ENCODE results near the gene PRDM1. TPM values are rescaled to one million over a fixed set of nuclear protein-coding genes. Genes with fewer than 3 reads are reported as not detected.

PRDM1 gene
- polyA plus RNA-seq, 1 of the 3 experiments (the other 2 are of a cell fraction), result 4.0 TPM

- POLR2A ChIA-PET, result no interaction called here
- Histone ChIP-seq H3K4me1 (ENCODE audit: control insufficient read depth in 1 of 2, insufficient read depth in 2 of 2, low read depth in 1 of 2, low read length in 1 of 2) (peaks cover 0 to 3% of the 10 kb centered on the region in 2 experiments; a peak in 2 of 4 replicates), H3K4me3 (ENCODE audit: low read depth in 2 of 2, low read length in 1 of 2) (peak overlapping the region in 1 of 2 experiments; percentile 40; a peak in 1 of 4 replicates), H3K36me3 (replicated peaks in 1 of 2; ENCODE audit: control insufficient read depth in 1 of 2, insufficient read depth in 2 of 2, low read length in 1 of 2) (peaks cover 12 to 24% of the 10 kb centered on the region in 2 experiments), H3F3A (replicated peaks; ENCODE audit: insufficient read depth) (peaks cover 4% of the 10 kb centered on the region), H3K9me2 (no peaks in the 10 kb centered on the region), H3K79me2 (ENCODE audit: insufficient read depth) (no peaks in the 10 kb centered on the region), H3K9me3 (no peaks in the 10 kb centered on the region), H4K20me1 (ENCODE audit: insufficient read depth) (no peaks in the 10 kb centered on the region), H2AFZ (ENCODE audit: low read depth) (peak overlapping the region; percentile 46), H3K4me2 (peak overlapping the region; percentile 67), H3K9ac (peak overlapping the region; percentile 44; the same call in 1 of the 2 replicates), H3K27me3 (ENCODE audit: insufficient read depth) (no peaks in the 10 kb centered on the region), H3K27ac (ENCODE audit: low read depth in 2 of 2, low read length in 1 of 2) (peak overlapping the region; percentile 43 to 66; a peak in 2 of 4 replicates)
- CTCF ChIA-PET, result interaction anchor here (0.9 kb wide), 1 partner anchor 9 kb away, joined by 3 read pairs; no protein-coding TSS in a partner anchor
- WGBS (ENCODE audit: low lambda C conversion rate), result 59% methylated on average over 19 of the region's 19 CpGs
- no peak for DNase-seq
- no peak for TF ChIP-seq GATA2 (CRISPR knock-in tag; IDR thresholded peaks at IDR 0.05)
- no peak for TF ChIP-seq FOSL2 (IDR thresholded peaks at IDR 0.05; ENCODE audit: borderline replicate concordance, low read depth)
- no peak for TF ChIP-seq MXI1 (IDR thresholded peaks at IDR 0.05; ENCODE audit: low read depth, low read length)
- no peak for TF ChIP-seq PBX3 (IDR thresholded peaks at IDR 0.05)
- no peak for TF ChIP-seq SIN3A (IDR thresholded peaks at IDR 0.05; ENCODE audit: borderline replicate concordance, low read depth, low read length)
- no peak for TF ChIP-seq USF2 (IDR thresholded peaks at IDR 0.05; ENCODE audit: borderline replicate concordance, low read depth, low read length)
- no peak for TF ChIP-seq IRF3 (IDR thresholded peaks at IDR 0.05; ENCODE audit: low read depth, low read length)
- TF ChIP-seq SMC3 (IDR thresholded peaks at IDR 0.05; ENCODE audit: low read depth, low read length), result no peak
- TF ChIP-seq POLR2AphosphoS5 (IDR thresholded peaks at IDR 0.05; ENCODE audit: low read depth, low read length), result no peak
- no peak for TF ChIP-seq GABPA (IDR thresholded peaks at IDR 0.05; ENCODE audit: low read depth)
- TF ChIP-seq CTCF (IDR thresholded peaks at IDR 0.05), result no peak
- no peak for TF ChIP-seq NRF1 (IDR thresholded peaks at IDR 0.05; ENCODE audit: low read depth, low read length)
- TF ChIP-seq MAX (IDR thresholded peaks at IDR 0.05; ENCODE audit: low read depth), result no peak
- no peak for TF ChIP-seq RXRA (IDR thresholded peaks at IDR 0.05; ENCODE audit: borderline replicate concordance, low read depth)
- TF ChIP-seq USF1 (IDR thresholded peaks at IDR 0.05; ENCODE audit: borderline replicate concordance, low read depth), result no peak
Measured at GRCh38 chr6:106098383-106099234, 12.5 kb downstream of the PRDM1 start.

Measured in SK-N-SH (cell line).